Left lung (tissue), 10 donors: ENCODE measurements around the gene TBC1D30. TPM values are rescaled to one million over a fixed set of nuclear protein-coding genes. Genes with fewer than 3 reads are reported as not detected.

Experiments used
- ATAC-seq: fragments of 200-7000 bp; cut with Tn5 transposase; one replicate; pipeline ENCODE4 v1.9.1; 2020; ENCODE audit warnings: moderate library complexity
- DNase-seq, 4 donors: peaks; one replicate each; pipeline ENCODE4 v3.0.0-alpha.2; 2013 to 2020
- H3K27ac ChIP-seq, 2 donors: fragments of 200-600 bp; sonication (generic) in 1 of 2; one replicate each; pipeline versions ENCODE4 v1.5.0 to v1.8.0; 2020 to 2021
- H3K27me3 ChIP-seq, 2 donors: fragments of 200-600 bp; sonication (generic) in 1 of 2; one replicate each; pipeline versions ENCODE4 v1.5.0 to v1.8.0; 2020 to 2021
- H3K36me3 ChIP-seq, 2 donors: fragments of 200-600 bp; sonication (generic) in 1 of 2; one replicate each; pipeline versions ENCODE4 v1.5.0 to v1.8.0; 2020 to 2021
- H3K4me1 ChIP-seq, 2 donors: fragments of 200-600 bp; one replicate each; pipeline ENCODE4 v1.8.0; 2021
- H3K4me3 ChIP-seq, 2 donors: fragments of 200-600 bp; sonication (generic) in 1 of 2; one replicate each; pipeline versions ENCODE4 v1.5.0 to v1.8.0; 2020 to 2021; ENCODE audit warnings: mild to moderate bottlenecking in 1 of 2
- H3K9me3 ChIP-seq, 2 donors: fragments of 200-600 bp; sonication (generic) in 1 of 2; one replicate each; pipeline versions ENCODE4 v1.5.0 to v1.8.0; 2020 to 2021
- intact Hi-C, 2 donors: fragments of 100-400 bp; cut with DNase I; formaldehyde crosslinking; loops; one replicate each; pipeline versions ENCODE4 v1.11.2 to v1.14.2; 2022
- polyA plus RNA-seq, 6 donors: library from polyadenylated mRNA; unstranded; fragments of 120-200 nt; gene quantifications; one replicate each; pipeline ENCODE4 v1.2.1, GENCODE V29; 2013; ENCODE audit not compliant: insufficient read length in 6 of 6
- total RNA-seq, 2 donors: library from RNA; stranded (reverse); fragmentation: NEBNext Ultra II Directional; extraction: Animal tissue kit (Norgen Biotek cat#: 25700); gene quantifications; one replicate each; pipeline ENCODE4 v1.2.1, GENCODE V29; 2021
- TF ChIP-seq, protein P1 (sequence below), 2 donors: fragments of 200-600 bp; sonication (generic) in 1 of 2; IDR thresholded peaks; one replicate each; pipeline versions ENCODE4 v1.5.0 to v1.8.0; 2021; ENCODE audit warnings: antibody characterized with exemption in 2 of 2
- donor health status: DM: no; HTN: yes; CAD: no.
- donor health status: DM: no; HTN: no; CAD: no.

Gene TBC1D30
- total and polyA plus RNA-seq, 8 donors, result 4.3 to 15.8 (median 11.0) TPM

DNA sequence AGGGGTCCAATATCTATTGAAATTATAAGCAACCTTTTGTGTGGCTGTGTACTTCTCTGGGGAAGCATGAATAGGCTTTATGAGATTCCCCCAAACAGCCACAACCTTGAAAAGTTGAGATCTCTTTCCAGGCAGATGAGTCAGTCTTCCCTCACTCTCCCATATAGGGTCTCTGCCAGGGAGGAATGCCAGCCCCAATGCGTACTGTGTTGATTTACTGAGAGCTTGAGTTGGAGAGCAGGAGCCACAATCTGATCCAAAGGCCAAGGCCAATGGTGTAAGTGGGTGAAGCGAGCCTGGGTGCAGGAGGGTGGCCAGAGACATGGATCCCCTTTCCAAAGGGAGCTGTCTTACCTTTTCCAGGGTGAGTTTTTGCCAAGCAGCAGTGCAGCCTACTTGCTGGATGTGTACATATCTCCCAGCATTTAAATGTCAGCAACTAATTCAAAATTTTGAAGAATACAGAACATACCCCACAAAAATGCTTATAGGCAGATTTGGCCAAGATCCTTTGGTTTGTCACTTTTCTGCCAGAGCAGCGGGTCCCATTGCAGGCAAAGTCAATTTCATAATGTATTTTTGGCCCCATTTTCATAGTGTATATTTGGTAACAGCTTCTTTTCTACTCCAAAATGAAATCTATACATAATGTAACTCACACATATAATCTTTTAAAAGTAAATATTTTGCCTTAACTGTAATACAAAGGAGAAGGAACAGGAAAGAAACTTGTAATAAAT is 88.2 kb downstream of the TBC1D30 start:
- Histone ChIP-seq H3K36me3 (no peaks in the 10 kb centered on the region), H3K27ac (no peak overlapping the region), H3K4me1 (no peaks in the 10 kb centered on the region), H3K27me3 (no peaks in the 10 kb centered on the region), H3K4me3 (no peak overlapping the region), H3K9me3 (no peaks in the 10 kb centered on the region)
- DNase-seq, result no peak
- intact Hi-C loops, result no loop called here
- TF ChIP-seq, protein P1, sequence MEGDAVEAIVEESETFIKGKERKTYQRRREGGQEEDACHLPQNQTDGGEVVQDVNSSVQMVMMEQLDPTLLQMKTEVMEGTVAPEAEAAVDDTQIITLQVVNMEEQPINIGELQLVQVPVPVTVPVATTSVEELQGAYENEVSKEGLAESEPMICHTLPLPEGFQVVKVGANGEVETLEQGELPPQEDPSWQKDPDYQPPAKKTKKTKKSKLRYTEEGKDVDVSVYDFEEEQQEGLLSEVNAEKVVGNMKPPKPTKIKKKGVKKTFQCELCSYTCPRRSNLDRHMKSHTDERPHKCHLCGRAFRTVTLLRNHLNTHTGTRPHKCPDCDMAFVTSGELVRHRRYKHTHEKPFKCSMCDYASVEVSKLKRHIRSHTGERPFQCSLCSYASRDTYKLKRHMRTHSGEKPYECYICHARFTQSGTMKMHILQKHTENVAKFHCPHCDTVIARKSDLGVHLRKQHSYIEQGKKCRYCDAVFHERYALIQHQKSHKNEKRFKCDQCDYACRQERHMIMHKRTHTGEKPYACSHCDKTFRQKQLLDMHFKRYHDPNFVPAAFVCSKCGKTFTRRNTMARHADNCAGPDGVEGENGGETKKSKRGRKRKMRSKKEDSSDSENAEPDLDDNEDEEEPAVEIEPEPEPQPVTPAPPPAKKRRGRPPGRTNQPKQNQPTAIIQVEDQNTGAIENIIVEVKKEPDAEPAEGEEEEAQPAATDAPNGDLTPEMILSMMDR (IDR thresholded peaks at IDR 0.05), result no peak
- ATAC-seq, result peak; percentile 18

DNA sequence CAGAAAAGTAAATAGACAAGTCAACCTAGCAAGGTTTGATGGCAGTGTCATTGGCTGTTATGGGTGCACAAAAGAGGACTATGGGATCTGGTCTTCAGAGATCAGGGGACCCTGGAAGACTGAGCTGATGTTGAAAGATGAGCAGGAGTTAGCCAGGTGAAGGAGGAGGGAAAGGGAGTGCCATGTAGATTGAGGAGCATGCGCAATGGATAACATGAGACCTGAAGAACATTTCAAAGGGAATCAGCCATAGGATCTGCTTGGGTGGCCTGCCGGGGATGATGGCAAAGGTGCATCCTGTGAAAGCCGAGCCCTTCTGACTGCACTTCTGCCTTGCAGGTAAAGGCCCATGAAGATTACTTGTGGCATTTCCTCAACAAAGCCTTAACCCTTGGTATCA is 90.8 kb downstream of the TBC1D30 start:
- no peak for DNase-seq
- Histone ChIP-seq H3K27ac (no peak overlapping the region), H3K27me3 (no peaks in the 10 kb centered on the region), H3K36me3 (no peaks in the 10 kb centered on the region), H3K4me3 (no peak overlapping the region), H3K4me1 (no peaks in the 10 kb centered on the region), H3K9me3 (no peaks in the 10 kb centered on the region)
- intact Hi-C loops, result no loop called here
- TF ChIP-seq, protein P1 (IDR thresholded peaks at IDR 0.05), result no peak
- ATAC-seq, result no peak

DNA sequence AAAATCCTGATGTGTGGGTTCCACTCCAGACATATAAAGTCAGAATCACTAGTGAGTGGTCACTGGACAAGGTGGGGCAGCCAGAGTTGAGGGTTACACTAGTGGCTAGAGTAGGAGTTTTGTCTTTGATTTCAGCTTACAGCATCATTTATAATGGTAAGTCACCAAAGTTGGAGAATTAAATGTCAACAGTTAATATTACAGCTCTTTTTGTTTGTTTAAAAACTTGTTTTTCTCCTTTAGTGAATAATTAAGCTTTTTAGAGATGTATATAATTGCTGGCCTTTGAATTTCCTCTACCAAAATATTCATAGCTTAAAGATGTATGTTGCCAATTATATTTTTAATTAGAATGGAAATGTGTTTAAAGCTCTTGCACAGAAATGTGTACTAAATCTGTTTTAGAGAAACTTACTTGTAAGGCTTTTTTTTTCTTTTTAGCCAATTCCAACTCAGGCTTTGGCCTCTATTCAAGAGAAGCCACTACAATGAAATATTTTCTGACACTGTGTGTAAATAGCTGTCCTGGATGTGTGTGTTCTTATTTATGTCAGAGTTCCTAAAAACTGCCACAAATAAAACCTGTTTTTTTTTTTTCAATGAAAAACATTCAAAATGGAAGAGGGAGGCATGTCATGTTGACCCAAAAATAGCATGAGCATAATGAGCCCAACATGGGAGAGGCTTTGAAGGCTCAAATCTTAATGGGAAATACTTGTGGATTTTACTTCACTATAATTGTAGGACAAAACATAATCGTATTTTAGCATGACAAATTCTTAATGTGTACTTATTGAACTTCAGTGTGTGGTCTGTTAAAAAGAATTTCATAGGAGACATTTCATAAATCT is 92.2 kb downstream of the TBC1D30 start:
- no peak for ATAC-seq
- intact Hi-C loops, result no loop called here
- H3K27me3 ChIP-seq, result no peaks in the 10 kb centered on the region
- no peak overlapping the region for H3K4me3 ChIP-seq
- no peaks in the 10 kb centered on the region for H3K9me3 ChIP-seq
- TF ChIP-seq, protein P1 (IDR thresholded peaks at IDR 0.05), result no peak
- H3K4me1 ChIP-seq, result no peaks in the 10 kb centered on the region
- no peak for DNase-seq
- no peaks in the 10 kb centered on the region for H3K36me3 ChIP-seq
- H3K27ac ChIP-seq, result no peak overlapping the region

DNA sequence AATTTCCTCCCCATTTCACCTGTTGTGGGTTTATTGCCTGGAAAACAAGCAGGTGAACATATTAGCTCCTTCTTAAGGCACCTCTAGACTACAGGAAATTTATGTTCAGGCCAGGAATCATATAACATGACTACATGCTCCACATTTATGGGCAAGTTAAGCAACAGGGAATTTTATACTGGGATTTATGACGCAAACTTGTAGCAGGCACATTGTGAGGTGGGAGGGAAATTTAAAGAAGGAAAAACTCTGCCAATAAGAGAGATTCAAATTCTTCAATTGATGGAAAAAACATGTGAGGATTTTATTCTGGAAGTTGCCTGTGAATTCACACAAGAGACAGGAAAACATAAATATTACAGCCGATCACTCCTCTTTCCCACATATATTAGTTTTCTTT is 93.9 kb downstream of the TBC1D30 start:
- H3K4me3 ChIP-seq, result no peak overlapping the region
- H3K9me3 ChIP-seq, result no peaks in the 10 kb centered on the region
- DNase-seq (no peak), ATAC-seq (no peak)
- intact Hi-C loops, result no loop called here
- H3K4me1 ChIP-seq, result no peaks in the 10 kb centered on the region
- no peaks in the 10 kb centered on the region for H3K36me3 ChIP-seq
- TF ChIP-seq, protein P1 (IDR thresholded peaks at IDR 0.05), result no peak
- no peaks in the 10 kb centered on the region for H3K27me3 ChIP-seq
- H3K27ac ChIP-seq, result no peak overlapping the region

DNA sequence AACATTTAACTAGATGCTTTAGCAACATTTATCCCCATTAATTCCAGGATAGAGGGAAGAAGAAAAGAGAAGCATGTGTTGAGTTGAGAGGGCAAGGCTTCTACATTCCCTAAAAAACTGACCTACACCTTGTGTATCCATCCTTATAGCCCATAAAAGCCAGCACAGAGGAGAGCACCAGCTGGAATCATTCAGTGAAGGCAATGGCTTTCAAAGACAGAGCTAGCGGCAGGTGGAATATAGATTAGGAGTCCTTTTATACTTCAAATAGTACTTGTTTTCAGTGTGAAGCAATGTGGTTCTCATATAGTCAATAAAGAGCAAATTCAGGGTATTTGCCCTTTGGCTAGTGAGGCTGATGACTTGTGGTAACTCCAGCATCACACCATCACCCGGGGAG is 94.4 kb downstream of the TBC1D30 start:
- no peak overlapping the region for H3K27ac ChIP-seq

More for the DNA sequence above, 94.4 kb downstream of the TBC1D30 start:
- Histone ChIP-seq H3K36me3 (no peaks in the 10 kb centered on the region), H3K27me3 (no peaks in the 10 kb centered on the region), H3K9me3 (no peaks in the 10 kb centered on the region), H3K4me3 (no peak overlapping the region), H3K4me1 (no peaks in the 10 kb centered on the region)
- intact Hi-C loops, result no loop called here
- ATAC-seq (no peak), DNase-seq (no peak)
- TF ChIP-seq, protein P1 (IDR thresholded peaks at IDR 0.05), result no peak
